Parathyroid adenoma (tissue), 2 donors: Measurements from ENCODE around the gene DUS1L.

Experiments
- H2AFZ ChIP-seq: fragments of 300-600 bp; sonication (generic); one replicate; pipeline ENCODE4 v1.7.0; 2017; ENCODE audit warnings: antibody characterized with exemption, mild to moderate bottlenecking
- H3K27ac ChIP-seq: fragments of 300-600 bp; sonication (generic); one replicate; pipeline ENCODE4 v1.7.0; 2017
- H3K27me3 ChIP-seq: fragments of 300-600 bp; sonication (generic); one replicate; pipeline ENCODE4 v1.7.0; 2017; ENCODE audit warnings: low read length; ENCODE audit not compliant: control insufficient read depth, insufficient read depth
- H3K36me3 ChIP-seq: fragments of 300-600 bp; sonication (generic); one replicate; pipeline ENCODE4 v1.7.0; 2017; ENCODE audit warnings: low read length; ENCODE audit not compliant: control insufficient read depth, insufficient read depth
- H3K4me1 ChIP-seq: fragments of 300-600 bp; sonication (generic); one replicate; pipeline ENCODE4 v1.7.0; 2017; ENCODE audit warnings: control low read depth
- H3K4me2 ChIP-seq: fragments of 300-600 bp; sonication (generic); one replicate; pipeline ENCODE4 v1.7.0; 2017; ENCODE audit warnings: low read length
- H3K4me3 ChIP-seq: fragments of 300-600 bp; sonication (generic); one replicate; pipeline ENCODE4 v1.7.0; 2017; ENCODE audit warnings: low read depth, low read length
- H3K79me2 ChIP-seq: fragments of 300-600 bp; sonication (generic); one replicate; pipeline ENCODE4 v1.7.0; 2017; ENCODE audit warnings: control low read depth
- H3K9ac ChIP-seq: fragments of 300-600 bp; sonication (generic); one replicate; pipeline ENCODE4 v1.7.0; 2017; ENCODE audit warnings: mild to moderate bottlenecking
- H3K9me3 ChIP-seq: fragments of 300-600 bp; sonication (generic); one replicate; pipeline ENCODE4 v1.7.0; 2017; ENCODE audit warnings: low read length; ENCODE audit not compliant: control insufficient read depth
- TF ChIP-seq, protein P1 (sequence below): fragments of 300-600 bp; sonication (generic); IDR thresholded peaks from one replicate; pipeline ENCODE4 v1.7.0; 2017; ENCODE audit warnings: antibody characterized with exemption, mild to moderate bottlenecking
- donor health status: primary hyperparathyroidism.

The DUS1L gene

DNA sequence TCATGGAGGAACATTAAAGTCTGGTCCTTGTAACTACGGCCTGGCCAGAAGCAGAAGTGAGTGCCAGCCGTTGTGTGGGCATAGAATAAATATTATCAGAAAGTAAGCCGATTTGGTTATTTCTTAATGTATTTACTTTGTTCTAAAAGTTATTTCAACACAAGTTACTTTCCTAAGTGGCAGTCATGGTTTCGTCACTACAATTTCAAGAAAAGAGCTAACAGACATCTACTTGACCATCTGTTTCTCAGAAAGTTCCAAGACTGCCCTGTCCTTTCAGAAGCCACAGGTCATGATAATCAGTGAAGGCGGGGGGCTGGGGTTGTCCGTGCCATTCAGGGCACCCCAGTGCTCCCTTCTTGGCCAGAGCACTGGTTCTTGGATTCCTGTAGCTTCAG, 47.3 kb upstream of the DUS1L start:
- H3K4me2 ChIP-seq = no peak overlapping the region
- no peak overlapping the region for H3K9ac ChIP-seq

DNA sequence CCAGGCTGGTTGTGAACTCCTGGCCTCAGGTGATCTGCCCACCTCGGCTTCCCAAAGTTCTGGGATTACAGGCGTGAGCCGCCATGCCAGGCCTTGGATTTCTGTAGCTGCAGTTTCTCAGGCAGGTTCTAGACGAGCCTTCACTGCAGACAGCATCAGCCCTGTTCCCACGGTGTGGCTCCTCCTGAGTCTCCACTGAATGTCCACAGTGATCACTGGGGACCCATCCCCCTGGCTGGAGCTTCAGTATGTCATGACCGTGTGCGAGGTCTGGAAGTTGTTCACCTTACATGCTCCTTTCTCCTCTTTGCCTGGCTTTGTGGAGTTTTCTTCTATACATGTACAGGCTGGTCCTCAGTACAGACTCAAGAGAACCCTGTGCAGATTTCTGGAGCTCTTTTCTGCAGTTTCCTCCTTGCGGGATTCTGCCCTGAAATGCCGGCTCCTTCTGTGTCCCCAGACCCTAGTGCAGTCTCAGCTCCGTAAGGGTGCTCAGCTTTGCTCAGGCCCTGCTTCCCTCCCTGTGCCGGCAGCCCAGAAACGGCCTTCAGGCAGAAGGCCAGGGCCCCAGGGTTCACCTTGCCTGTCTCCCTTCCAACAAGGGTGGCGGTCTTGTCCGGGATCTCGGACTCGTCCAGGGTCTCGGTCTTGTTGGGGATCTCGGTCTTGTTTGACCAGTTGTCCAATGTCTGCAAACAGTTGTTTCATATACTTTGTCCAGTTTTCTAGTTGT, 46.7 kb upstream of the DUS1L start:
- Histone ChIP-seq H2AFZ (no peak overlapping the region), H3K36me3 (no peaks in the 10 kb centered on the region), H3K79me2 (peaks cover 2% of the 10 kb centered on the region), H3K27me3 (no peaks in the 10 kb centered on the region), H3K4me3 (no peak overlapping the region), H3K27ac (no peak overlapping the region), H3K9ac (no peak overlapping the region), H3K4me2 (no peak overlapping the region), H3K9me3 (no peaks in the 10 kb centered on the region), H3K4me1 (no peaks in the 10 kb centered on the region)
- TF ChIP-seq, protein P1, sequence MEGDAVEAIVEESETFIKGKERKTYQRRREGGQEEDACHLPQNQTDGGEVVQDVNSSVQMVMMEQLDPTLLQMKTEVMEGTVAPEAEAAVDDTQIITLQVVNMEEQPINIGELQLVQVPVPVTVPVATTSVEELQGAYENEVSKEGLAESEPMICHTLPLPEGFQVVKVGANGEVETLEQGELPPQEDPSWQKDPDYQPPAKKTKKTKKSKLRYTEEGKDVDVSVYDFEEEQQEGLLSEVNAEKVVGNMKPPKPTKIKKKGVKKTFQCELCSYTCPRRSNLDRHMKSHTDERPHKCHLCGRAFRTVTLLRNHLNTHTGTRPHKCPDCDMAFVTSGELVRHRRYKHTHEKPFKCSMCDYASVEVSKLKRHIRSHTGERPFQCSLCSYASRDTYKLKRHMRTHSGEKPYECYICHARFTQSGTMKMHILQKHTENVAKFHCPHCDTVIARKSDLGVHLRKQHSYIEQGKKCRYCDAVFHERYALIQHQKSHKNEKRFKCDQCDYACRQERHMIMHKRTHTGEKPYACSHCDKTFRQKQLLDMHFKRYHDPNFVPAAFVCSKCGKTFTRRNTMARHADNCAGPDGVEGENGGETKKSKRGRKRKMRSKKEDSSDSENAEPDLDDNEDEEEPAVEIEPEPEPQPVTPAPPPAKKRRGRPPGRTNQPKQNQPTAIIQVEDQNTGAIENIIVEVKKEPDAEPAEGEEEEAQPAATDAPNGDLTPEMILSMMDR = no peak

More for the DNA sequence above, 47.3 kb upstream of the DUS1L start:
- TF ChIP-seq, protein P1 = no peak
- Histone ChIP-seq H3K27me3 (no peaks in the 10 kb centered on the region), H3K4me3 (no peak overlapping the region), H2AFZ (no peak overlapping the region), H3K4me1 (no peaks in the 10 kb centered on the region), H3K9me3 (no peaks in the 10 kb centered on the region), H3K36me3 (no peaks in the 10 kb centered on the region), H3K27ac (no peak overlapping the region), H3K79me2 (peaks cover 2% of the 10 kb centered on the region)

DNA sequence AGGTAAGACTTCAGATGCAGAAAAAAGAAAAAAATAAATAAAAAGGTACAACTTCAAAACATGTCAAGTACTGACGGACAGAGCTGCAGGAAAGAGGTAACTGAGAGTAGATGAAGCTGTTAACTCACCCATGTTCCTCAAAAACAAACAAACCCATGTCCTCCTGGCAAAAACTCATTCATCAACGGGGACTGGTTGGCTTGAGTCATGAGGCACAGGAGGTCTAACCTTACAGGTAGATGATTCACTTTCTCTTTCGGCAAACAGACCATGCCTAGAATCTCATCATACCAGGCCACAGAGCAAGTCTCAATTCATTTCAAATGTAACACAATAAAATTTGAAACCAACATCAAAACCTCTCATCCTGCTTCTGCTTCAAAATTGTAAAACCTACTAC, 44.7 kb upstream of the DUS1L start:
- TF ChIP-seq, protein P1 = no peak
- Histone ChIP-seq H3K27ac (no peak overlapping the region), H3K4me1 (peaks cover 18% of the 10 kb centered on the region), H2AFZ (no peak overlapping the region), H3K9ac (no peak overlapping the region), H3K4me2 (no peak overlapping the region), H3K4me3 (no peak overlapping the region), H3K9me3 (no peaks in the 10 kb centered on the region), H3K79me2 (no peaks in the 10 kb centered on the region), H3K36me3 (no peaks in the 10 kb centered on the region), H3K27me3 (no peaks in the 10 kb centered on the region)

DNA sequence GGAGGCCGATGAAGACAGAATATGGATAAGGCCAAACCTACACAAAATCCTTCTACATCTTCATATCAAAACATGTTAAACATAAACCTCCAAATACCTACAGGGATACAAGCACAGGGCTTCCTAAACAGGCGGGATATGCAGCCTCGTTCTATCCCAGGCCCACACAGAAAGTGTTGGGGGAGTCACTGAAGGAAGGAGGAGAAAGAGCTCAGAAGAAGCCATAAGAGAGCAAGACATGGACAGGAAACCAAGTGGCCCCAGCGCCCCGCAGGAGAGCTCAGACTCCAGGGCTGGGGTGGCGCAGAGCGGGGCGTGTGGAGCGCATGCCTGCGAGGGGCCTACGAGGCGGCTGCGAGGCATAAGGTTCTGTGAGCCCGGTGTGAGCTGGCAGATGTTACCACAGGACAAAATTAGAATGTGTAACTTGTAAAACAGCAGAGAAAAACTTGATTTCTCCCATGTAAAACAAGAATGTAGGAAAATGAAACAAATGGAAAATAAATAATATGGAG, 43.4 kb upstream of the DUS1L start:
- Histone ChIP-seq H3K4me3 (no peak overlapping the region), H2AFZ (no peak overlapping the region), H3K9ac (no peak overlapping the region), H3K27me3 (no peaks in the 10 kb centered on the region), H3K4me1 (peaks cover 21% of the 10 kb centered on the region), H3K27ac (no peak overlapping the region), H3K79me2 (no peaks in the 10 kb centered on the region), H3K36me3 (no peaks in the 10 kb centered on the region), H3K4me2 (no peak overlapping the region), H3K9me3 (no peaks in the 10 kb centered on the region)
- TF ChIP-seq, protein P1 = no peak

DNA sequence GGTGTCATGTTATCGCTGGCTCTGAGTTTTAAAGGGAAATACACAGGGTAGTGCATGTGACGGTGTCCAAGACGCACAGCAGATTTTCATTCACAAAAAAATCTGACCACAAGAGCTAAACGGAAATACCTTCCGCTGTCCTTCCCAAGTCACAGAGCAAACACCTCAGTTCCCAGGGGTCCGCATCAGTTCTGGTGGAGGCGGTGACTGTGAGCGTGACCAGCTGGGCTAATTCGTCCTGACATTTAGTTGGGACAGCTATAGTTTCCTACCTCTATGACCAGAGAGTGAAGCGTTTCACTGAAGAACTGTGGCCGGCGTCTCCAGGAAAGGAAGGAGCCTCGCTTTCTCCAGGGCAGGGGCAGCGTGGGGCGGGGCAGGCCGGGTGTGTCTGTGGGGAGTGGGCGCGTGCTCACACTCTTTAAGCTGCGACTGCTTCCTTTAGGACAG, 42.9 kb upstream of the DUS1L start:
- Histone ChIP-seq H3K9ac (no peak overlapping the region), H3K4me1 (peaks cover 26% of the 10 kb centered on the region), H3K27ac (no peak overlapping the region), H3K9me3 (no peaks in the 10 kb centered on the region), H3K36me3 (no peaks in the 10 kb centered on the region), H3K27me3 (no peaks in the 10 kb centered on the region), H2AFZ (no peak overlapping the region), H3K79me2 (no peaks in the 10 kb centered on the region), H3K4me3 (no peak overlapping the region), H3K4me2 (no peak overlapping the region)
- TF ChIP-seq, protein P1 = no peak
